Measurements from ENCODE around the gene ACP7. TPM values are rescaled to one million over a fixed set of nuclear protein-coding genes. Genes with fewer than 3 reads are reported as not detected.
A peak's percentile ranks its signal among the peaks of the same experiment; 100 is the strongest.

ACP7 gene
- total RNA-seq, 1 donor = not detected

DNA sequence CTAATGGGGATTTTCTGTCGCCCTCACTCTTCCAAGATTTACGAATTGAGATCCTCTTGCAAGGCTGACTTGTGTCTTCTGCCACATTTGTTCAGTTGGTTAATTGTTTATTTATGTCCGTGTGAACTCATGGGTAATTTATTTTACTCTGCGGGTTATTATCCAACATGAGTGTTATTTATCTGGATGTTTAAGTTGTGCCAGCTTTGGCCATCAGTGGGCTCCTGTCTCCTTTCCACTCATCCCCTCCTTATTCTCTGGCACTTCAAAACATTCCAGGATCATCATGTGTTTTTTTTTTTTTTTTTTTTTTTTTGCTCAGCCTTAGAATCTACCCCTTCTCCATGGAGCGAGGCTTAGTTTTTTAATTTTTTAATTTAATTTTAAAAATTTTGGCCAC is 19.0 kb downstream of the ACP7 start:
- TF ChIP-seq, protein P1, sequence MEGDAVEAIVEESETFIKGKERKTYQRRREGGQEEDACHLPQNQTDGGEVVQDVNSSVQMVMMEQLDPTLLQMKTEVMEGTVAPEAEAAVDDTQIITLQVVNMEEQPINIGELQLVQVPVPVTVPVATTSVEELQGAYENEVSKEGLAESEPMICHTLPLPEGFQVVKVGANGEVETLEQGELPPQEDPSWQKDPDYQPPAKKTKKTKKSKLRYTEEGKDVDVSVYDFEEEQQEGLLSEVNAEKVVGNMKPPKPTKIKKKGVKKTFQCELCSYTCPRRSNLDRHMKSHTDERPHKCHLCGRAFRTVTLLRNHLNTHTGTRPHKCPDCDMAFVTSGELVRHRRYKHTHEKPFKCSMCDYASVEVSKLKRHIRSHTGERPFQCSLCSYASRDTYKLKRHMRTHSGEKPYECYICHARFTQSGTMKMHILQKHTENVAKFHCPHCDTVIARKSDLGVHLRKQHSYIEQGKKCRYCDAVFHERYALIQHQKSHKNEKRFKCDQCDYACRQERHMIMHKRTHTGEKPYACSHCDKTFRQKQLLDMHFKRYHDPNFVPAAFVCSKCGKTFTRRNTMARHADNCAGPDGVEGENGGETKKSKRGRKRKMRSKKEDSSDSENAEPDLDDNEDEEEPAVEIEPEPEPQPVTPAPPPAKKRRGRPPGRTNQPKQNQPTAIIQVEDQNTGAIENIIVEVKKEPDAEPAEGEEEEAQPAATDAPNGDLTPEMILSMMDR (IDR thresholded peaks at IDR 0.05; ENCODE audit: extremely low read depth, low read depth, low read length) = no peak
- Histone ChIP-seq H3K27ac (ENCODE audit: low read depth, low read length) (no peak overlapping the region), H3K79me2 (ENCODE audit: insufficient read depth, low read length) (no peaks in the 10 kb centered on the region), H3K27me3 (ENCODE audit: insufficient read depth, low read length) (no peaks in the 10 kb centered on the region), H3K4me1 (ENCODE audit: insufficient read depth, low read length) (no peaks in the 10 kb centered on the region), H3K4me3 (ENCODE audit: insufficient read depth, low read length) (no peak overlapping the region), H3K4me2 (ENCODE audit: insufficient read depth, low read length) (no peak overlapping the region), H2AFZ (ENCODE audit: low read length) (no peak overlapping the region), H3K36me3 (ENCODE audit: insufficient read depth, low read length) (no peaks in the 10 kb centered on the region), H3K9me3 (ENCODE audit: low read depth, low read length) (no peaks in the 10 kb centered on the region), H4K20me1 (ENCODE audit: insufficient read depth, low read length) (no peaks in the 10 kb centered on the region)
- peak; percentile 55 for DNase-seq (ENCODE audit: insufficient read length, low spot score, missing footprints)

DNA sequence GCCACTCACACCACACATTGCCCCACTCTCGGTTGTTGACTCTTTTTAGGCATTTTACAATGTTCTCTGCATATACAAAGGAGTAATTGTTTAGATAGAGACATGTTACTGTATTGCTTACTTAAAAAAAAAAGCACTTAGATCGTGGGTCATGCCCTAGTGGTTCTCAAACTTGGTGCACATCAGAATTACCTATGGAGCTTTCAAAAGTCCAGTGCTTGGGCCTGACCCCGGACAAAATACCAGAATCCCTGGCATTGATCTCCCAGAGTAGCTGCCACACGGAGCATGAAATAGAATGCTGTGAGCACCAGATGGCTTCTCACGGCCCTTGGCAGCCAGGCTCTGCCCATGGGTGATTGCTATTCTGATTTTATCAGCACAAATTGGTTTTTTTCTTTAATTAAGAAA is 20.0 kb downstream of the ACP7 start:
- Histone ChIP-seq H3K27me3 (ENCODE audit: insufficient read depth, low read length) (no peaks in the 10 kb centered on the region), H3K4me2 (ENCODE audit: insufficient read depth, low read length) (no peak overlapping the region), H3K79me2 (ENCODE audit: insufficient read depth, low read length) (no peaks in the 10 kb centered on the region), H3K9me3 (ENCODE audit: low read depth, low read length) (no peaks in the 10 kb centered on the region), H3K4me1 (ENCODE audit: insufficient read depth, low read length) (no peaks in the 10 kb centered on the region), H4K20me1 (ENCODE audit: insufficient read depth, low read length) (no peaks in the 10 kb centered on the region), H3K27ac (ENCODE audit: low read depth, low read length) (no peak overlapping the region), H3K36me3 (ENCODE audit: insufficient read depth, low read length) (no peaks in the 10 kb centered on the region), H2AFZ (ENCODE audit: low read length) (no peak overlapping the region), H3K4me3 (ENCODE audit: insufficient read depth, low read length) (no peak overlapping the region)
- peak; percentile 15 for DNase-seq (ENCODE audit: insufficient read length, low spot score, missing footprints)
- TF ChIP-seq, protein P1 (IDR thresholded peaks at IDR 0.05; ENCODE audit: extremely low read depth, low read depth, low read length) = no peak

DNA sequence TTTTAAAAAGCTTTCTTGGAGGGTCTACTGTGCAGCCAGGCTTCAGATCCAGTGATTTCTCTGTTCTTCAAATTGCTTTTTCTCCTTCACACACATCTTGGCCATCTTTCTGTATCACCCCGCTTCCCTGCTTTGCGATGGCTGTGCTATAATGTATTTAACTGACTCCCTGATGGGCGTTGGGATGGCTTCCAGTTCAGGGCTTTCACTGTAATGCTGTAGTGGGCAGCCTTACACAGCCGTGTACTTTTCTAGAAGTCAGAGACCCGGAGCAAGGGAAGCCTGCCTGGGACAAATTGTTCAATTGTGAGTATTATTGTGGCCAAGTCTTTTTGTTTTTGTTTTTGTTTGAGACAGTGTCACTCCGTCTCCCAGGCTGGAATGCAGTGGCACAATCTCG is 22.0 kb downstream of the ACP7 start:
- Histone ChIP-seq H3K4me3 (ENCODE audit: insufficient read depth, low read length) (no peak overlapping the region), H3K36me3 (ENCODE audit: insufficient read depth, low read length) (no peaks in the 10 kb centered on the region), H3K4me2 (ENCODE audit: insufficient read depth, low read length) (no peak overlapping the region), H4K20me1 (ENCODE audit: insufficient read depth, low read length) (no peaks in the 10 kb centered on the region), H2AFZ (ENCODE audit: low read length) (no peak overlapping the region), H3K4me1 (ENCODE audit: insufficient read depth, low read length) (no peaks in the 10 kb centered on the region), H3K27ac (ENCODE audit: low read depth, low read length) (no peak overlapping the region), H3K79me2 (ENCODE audit: insufficient read depth, low read length) (no peaks in the 10 kb centered on the region), H3K27me3 (ENCODE audit: insufficient read depth, low read length) (no peaks in the 10 kb centered on the region), H3K9me3 (ENCODE audit: low read depth, low read length) (no peaks in the 10 kb centered on the region)
- TF ChIP-seq, protein P1 (IDR thresholded peaks at IDR 0.05; ENCODE audit: extremely low read depth, low read depth, low read length) = no peak
- DNase-seq (ENCODE audit: insufficient read length, low spot score, missing footprints) = peak; percentile 77

DNA sequence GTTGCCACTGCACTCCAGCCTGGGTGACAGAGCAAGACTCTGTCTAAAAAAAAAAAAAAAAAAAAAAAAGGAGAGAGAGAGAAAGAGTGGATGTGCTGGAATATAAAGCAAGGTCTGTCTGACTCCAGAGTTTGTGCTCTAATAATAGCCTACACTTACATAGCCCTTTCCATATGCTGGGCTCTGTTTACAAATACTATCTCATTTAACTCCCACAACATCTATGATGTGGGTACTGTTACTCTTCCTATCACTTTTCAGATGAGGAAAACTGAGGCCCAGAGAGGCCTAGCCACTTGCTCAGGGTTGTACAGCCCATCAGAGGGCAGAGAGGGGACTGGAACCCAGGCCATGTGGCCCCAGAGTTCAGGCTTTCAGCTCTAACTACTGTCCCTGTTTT is 25.5 kb downstream of the ACP7 start:
- Histone ChIP-seq H3K36me3 (ENCODE audit: insufficient read depth, low read length) (no peaks in the 10 kb centered on the region), H4K20me1 (ENCODE audit: insufficient read depth, low read length) (no peaks in the 10 kb centered on the region), H3K4me2 (ENCODE audit: insufficient read depth, low read length) (no peak overlapping the region), H3K9me3 (ENCODE audit: low read depth, low read length) (no peaks in the 10 kb centered on the region), H3K4me1 (ENCODE audit: insufficient read depth, low read length) (peaks cover 8% of the 10 kb centered on the region), H3K79me2 (ENCODE audit: insufficient read depth, low read length) (no peaks in the 10 kb centered on the region), H3K27ac (ENCODE audit: low read depth, low read length) (no peak overlapping the region), H3K27me3 (ENCODE audit: insufficient read depth, low read length) (no peaks in the 10 kb centered on the region), H2AFZ (ENCODE audit: low read length) (no peak overlapping the region), H3K4me3 (ENCODE audit: insufficient read depth, low read length) (no peak overlapping the region)
- peak; percentile 66 for DNase-seq (ENCODE audit: insufficient read length, low spot score, missing footprints)
- TF ChIP-seq, protein P1 (IDR thresholded peaks at IDR 0.05; ENCODE audit: extremely low read depth, low read depth, low read length) = no peak
